Dermis blood vessel endothelial cell (primary cell): ENCODE data around the gene GAREM1. TPM values are rescaled to one million over a fixed set of nuclear protein-coding genes. Genes with fewer than 3 reads are reported as not detected.
"Not testable (repeated sequence)": the region's sequence is repeated elsewhere in the genome, so short reads cannot be mapped to it uniquely, and the experiment has no call there.

Experiments
- DNase-seq: peaks from one replicate; pipeline ENCODE4 v3.0.0; 2010
- total RNA-seq: library from RNA; depleted of rRNA; stranded (reverse); fragments of >200 nt; gene quantifications from 2 replicates; pipeline ENCODE4 v1.2.3, GENCODE V29; 2014

The GAREM1 gene
- total RNA-seq, 1 donor from 2014 or later: 1.4 TPM

DNA sequence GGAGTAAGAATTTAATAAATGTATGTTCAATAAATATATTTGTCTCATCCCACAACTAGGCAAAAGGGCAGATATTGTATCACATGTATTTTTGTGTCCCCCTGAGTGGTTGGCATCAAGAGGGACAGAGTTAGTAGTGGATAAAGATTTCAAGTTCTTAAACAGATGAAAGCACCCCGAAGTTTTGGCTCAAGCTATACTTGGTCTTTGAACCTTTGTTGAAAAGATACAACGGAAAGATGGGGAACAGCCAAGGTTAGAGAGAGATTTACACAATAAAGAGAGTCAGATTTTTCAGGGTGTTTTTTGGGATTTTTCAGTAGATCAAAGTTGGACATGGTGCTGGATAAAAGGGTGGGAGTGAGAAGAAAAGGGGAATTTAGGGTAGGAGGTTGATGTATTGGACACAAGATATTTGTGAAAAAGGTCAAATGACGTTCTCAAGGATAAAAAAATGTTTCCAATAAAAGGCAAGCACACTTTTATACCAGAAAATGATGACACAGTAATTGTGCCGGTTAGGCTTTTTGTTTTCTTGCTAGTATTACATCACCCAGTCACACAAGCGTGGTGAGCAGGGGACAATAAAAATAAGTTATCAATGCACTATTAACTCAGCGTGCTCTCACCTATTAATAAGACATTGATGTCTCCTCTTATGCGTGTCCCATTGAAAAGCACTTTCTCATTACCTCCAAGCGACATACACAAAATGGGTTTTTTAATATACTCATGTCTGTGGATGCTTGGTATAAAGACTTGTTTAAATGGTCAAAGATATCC lies 221.3 kb downstream of the GAREM1 start:
- no peak for DNase-seq

DNA sequence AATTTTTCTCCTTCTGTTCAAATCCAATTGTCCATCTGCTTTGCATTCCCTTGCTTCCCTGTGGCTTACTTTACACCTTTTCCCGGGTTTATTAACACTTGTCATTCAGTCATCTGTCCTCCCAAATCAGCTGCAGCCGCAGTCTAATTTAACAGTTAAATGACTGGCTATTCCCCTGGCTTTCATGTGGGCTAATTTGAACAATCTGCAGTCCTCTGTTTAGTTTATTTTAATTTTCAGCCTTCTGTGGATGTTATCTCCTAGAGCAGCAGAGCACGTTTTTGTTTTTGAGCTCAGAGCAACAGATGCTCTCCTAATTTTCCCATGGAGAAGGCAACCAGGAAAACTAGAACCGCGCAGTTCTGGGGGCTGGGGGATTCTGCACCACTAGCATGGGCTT lies 225.8 kb downstream of the GAREM1 start:
- DNase-seq: no peak

DNA sequence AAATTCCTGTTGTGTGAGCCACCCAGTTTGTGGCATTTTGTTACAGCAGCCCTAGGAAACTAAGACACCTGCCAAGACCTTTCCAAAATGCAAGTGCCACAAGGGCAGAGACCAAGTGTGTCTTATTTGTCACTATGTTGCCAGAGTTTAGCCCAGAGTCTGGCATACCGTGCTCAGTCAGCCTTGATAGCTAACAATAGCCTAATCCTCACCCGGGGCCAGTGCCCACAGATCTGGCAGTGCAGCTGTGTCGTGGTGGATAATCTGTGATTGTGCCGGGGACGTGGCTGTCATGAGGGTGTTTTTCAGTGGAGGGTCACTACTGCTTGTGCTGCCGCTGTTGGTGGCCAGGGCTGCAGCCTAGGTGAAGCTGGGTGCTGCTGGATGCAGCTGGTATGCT lies 227.3 kb downstream of the GAREM1 start:
- no peak for DNase-seq

DNA sequence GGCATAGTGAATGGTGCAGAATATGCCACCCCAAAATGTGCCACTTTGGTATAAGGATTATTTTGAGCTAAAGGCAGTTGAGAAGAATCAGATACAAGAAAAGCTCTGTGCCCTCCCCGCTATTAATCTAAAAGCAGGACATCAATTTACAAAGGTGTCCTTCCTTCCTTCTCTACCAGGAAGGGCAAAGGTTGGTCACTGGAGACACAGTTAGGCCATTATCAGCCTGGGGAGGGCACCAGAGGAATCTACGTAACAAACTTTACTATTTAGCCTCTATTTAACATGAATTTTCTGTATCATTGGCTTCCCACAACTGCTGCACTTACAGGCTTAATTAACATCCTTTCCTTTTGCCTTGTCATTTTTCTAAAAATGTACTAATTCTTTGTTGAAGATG lies 228.3 kb downstream of the GAREM1 start:
- no peak for DNase-seq

DNA sequence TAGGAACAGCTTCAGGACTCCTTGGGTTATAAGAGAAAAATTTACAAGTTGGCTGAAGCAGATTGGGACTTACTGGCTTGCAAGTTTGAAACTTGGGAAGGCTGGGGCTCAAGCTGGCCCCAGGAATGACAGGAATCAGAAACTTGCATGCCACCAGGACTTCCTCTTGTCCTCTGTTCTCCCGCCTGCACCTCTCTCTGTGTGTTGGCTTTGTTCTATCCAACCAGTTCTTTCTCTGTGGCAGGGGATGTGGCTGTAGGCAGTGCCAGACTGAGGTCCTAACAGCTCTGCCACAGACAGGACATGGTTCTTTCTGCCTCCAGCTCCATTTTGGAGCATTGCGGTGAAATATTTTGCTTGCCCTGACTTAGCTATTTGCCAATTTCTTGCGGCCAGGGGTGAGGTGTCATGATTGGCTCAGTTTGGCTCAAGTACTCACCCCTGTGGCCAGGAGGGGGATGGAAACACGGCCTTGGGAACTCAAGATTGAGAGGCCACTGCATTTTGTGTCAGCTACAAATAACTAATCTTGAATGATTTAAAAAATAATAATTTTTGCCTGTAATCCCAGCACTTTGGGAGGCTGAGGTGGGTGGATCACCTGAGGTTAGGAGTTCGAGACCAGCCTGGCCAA lies 231.9 kb downstream of the GAREM1 start:
- DNase-seq: no peak

DNA sequence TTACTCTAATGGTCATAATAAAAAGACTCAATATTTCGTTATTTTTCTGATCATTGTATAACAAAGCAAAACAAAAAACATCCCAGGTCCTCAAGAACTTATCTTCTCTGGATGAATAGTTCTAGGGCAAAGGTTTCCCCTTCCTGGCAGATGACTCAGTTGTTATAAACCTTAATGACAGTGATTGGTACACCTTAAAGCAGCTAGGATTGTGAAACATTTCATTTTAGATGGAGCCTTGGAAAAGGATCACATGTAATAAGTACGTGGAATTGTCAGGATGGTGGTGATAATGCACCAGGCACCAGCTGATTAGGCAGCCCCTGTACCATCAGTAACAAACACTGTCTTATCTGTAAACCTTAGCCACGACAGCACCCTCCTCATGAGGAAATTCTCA lies 233.6 kb downstream of the GAREM1 start:
- DNase-seq: no peak

DNA sequence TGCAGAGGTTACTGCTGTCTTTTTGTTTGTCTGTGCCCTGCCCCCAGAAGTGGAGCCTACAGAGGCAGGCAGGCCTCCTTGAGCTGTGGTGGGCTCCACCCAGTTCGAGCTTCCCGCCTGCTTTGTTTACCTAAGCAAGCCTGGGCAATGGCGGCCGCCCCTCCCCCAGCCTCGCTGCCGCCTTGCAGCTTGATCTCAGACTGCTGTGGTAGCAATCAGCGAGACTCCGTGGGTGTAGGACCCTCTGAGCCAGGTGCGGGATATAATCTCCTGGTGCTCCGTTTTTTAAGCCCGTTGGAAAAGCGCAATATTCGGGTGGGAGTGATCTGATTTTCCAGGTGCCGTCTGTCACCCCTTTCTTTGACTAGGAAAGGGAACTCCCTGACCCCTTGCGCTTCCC lies 237.3 kb downstream of the GAREM1 start:
- not testable (repeated sequence) for DNase-seq

DNA sequence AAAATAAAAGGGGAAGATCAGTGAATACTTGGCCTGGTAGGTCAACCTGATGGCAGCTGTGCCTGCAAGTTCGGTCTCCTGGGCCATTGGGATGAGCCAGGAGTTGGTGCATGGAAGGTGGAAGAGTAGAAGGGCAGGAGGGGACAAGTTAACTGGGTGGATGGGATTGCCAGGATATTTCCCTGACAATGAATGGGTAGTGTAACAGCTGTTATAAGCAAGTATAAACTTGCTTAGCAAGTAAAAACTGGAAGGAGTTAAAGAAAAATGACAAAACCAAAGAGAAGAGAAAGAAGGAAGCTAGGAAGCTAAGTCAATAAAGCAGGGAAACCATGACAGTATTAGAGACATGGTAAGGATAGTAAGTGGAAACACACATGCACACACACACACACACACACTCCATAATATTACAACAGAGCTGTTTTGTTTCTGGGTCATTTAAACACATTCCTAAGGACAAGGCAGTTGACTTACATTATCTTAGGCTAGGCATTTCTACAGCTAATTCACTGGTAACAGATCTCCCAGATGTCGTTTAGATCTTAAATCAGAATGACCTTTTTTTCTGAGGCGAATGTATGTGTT lies 251.2 kb downstream of the GAREM1 start:
- no peak for DNase-seq

DNA sequence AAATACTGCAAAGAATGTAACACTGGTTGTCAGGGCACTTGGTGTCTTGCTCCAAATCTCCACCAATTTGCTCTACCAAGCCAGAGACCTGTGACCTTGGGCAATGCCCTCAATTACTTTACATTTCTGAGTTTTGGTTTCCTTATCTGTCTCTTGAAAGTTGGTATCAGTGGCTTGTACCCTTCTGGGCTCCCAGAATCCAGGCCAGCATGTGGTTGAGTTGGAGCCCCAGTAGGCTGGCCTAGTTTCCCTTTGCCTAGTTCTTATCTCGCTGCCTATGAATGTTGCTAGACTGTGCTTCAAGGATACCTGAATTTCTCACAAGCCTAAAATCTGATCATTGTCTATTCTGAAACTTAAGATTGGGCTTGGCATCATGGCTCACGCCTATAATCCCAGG lies 254.3 kb downstream of the GAREM1 start:
- no peak for DNase-seq

DNA sequence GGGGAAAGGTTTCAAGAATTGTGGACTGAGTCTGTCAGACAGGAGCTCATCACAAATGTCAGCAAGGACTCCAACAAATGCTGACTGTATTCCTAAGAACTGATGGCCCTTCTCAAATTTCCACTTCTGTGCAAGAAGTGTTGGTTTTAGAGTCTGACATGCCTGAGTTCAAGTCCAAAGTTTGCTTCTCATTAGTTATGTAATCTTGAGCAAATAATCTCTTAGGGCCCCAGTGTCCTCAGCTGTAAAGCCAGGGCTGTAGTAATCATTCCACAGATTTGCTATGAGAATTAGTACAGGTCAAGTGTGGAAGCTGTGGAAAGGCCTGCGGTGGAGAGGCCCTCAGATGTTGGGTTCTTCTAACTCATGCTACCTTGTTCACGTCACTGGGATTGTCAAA lies 257.0 kb downstream of the GAREM1 start:
- no peak for DNase-seq
